Measurements from ENCODE around the gene DLGAP1. TPM values are rescaled to one million over a fixed set of nuclear protein-coding genes. Genes with fewer than 3 reads are reported as not detected.

The DLGAP1 gene
- total RNA-seq, 1 experiment from 2014 or later = 23.0 TPM

GRCh38 chr18:3761266-3761665 lies 693.8 kb downstream of the DLGAP1 start (continued):
- TF ChIP-seq ZBTB43 (CRISPR knock-in tag; IDR thresholded peaks at IDR 0.05) (no peak), GTF2I (CRISPR knock-in tag; conservative IDR thresholded peaks at IDR 0.05) (no peak), ZNF219 (CRISPR knock-in tag; IDR thresholded peaks at IDR 0.05; ENCODE audit: borderline replicate concordance) (no peak), MYBL2 (CRISPR knock-in tag; IDR thresholded peaks at IDR 0.05) (no peak)

DNA sequence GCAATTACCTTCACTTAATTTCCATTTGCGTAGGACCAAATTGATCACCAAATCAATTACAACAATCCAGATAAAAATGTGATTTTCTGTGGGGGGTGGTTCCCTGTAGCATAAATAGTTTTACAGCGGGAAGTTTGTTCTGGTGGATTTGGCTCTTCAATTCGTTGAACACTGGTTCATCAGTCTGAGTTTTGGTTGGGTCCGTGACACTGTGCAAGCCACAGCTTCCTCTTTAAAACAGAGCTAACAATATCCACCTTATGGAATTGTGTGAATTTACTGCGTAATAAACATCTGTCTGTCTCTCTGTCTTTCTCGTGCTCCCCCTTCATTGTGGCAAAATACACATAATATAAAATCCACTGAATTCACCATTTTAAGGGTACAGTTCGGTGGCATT lies 694.4 kb downstream of the DLGAP1 start:
- ATAC-seq = no peak
- TF ChIP-seq AR (CRISPR knock-in tag; IDR thresholded peaks at IDR 0.05) (no peak), ZNF281 (CRISPR knock-in tag; IDR thresholded peaks at IDR 0.05) (no peak), TCF7 (CRISPR knock-in tag; IDR thresholded peaks at IDR 0.05; ENCODE audit: low read depth) (no peak), ZBTB21 (CRISPR knock-in tag; IDR thresholded peaks at IDR 0.05; ENCODE audit: borderline replicate concordance) (no peak), USF2 (CRISPR knock-in tag; IDR thresholded peaks at IDR 0.05) (no peak), JAZF1 (CRISPR knock-in tag; IDR thresholded peaks at IDR 0.05) (no peak), ZNF532 (CRISPR knock-in tag; IDR thresholded peaks at IDR 0.05; ENCODE audit: borderline replicate concordance) (no peak), AFF4 (CRISPR knock-in tag; IDR thresholded peaks at IDR 0.05; ENCODE audit: borderline replicate concordance) (no peak), ZNF219 (CRISPR knock-in tag; IDR thresholded peaks at IDR 0.05; ENCODE audit: borderline replicate concordance) (no peak), NFATC4 (CRISPR knock-in tag; IDR thresholded peaks at IDR 0.05) (no peak), FOXP1 (CRISPR knock-in tag; IDR thresholded peaks at IDR 0.05; ENCODE audit: borderline replicate concordance) (no peak), ESRRA (CRISPR knock-in tag; IDR thresholded peaks at IDR 0.05; ENCODE audit: borderline replicate concordance) (no peak), ZMAT4 (CRISPR knock-in tag; IDR thresholded peaks at IDR 0.05) (no peak), SMAD3 (CRISPR knock-in tag; IDR thresholded peaks at IDR 0.05; ENCODE audit: borderline replicate concordance) (no peak)
- Mint-ChIP-seq H3K9me3 (peaks cover 17% of the 10 kb centered on the region), H3K4me3 (no peak overlapping the region), H3K27me3 (ENCODE audit: low read depth) (no peaks in the 10 kb centered on the region), H3K36me3 (peaks cover 12% of the 10 kb centered on the region), H3K4me1 (peaks cover 7% of the 10 kb centered on the region), H3K27ac (no peak overlapping the region)
- no peak for DNase-seq (ENCODE audit: low spot score)
- CTCF ChIA-PET = interaction anchor here (4.0 kb wide), 1 partner anchor 11 kb away, joined by 42 read pairs; no protein-coding TSS in a partner anchor
- POLR2A ChIA-PET = no interaction called here

Measured in WTC11 (cell line).